ENCODE results near the gene WDHD1.
"Not testable (repeated sequence)": the region's sequence is repeated elsewhere in the genome, so short reads cannot be mapped to it uniquely, and the experiment has no call there.

Gene WDHD1

DNA sequence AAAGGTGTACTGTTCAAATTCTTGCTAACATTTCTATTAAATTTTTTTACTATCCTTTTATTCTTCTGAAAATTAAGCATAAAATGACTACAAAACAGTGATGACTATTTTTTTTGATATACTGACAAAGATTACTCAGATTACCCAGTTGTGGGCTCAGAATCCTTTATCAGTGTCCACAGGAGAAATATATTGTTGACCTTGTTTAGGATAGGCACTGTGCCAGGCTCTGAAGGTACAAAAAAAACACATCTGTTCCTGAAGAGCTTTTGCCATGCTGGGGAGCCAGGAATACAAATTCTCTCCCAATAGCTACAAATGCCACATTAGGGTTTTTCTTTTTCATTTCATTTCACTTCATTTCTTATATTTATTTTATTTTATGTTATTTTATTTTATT is 97.3 kb downstream of the WDHD1 start:
- Histone ChIP-seq H3K9ac (ENCODE audit: low read depth, low read length) (no peak overlapping the region), H3K27me3 (ENCODE audit: control insufficient read depth, insufficient read depth, low read length) (no peaks in the 10 kb centered on the region), H3K4me1 (ENCODE audit: control insufficient read depth, insufficient read depth, low read length) (no peaks in the 10 kb centered on the region), H3K27ac (ENCODE audit: low read depth, low read length) (no peak overlapping the region), H3K36me3 (ENCODE audit: control insufficient read depth, insufficient read depth, low read length) (no peaks in the 10 kb centered on the region), H3K4me3 (ENCODE audit: low read depth, low read length) (no peak overlapping the region), H3K9me3 (ENCODE audit: control insufficient read depth, insufficient read depth, low read length) (no peaks in the 10 kb centered on the region)

DNA sequence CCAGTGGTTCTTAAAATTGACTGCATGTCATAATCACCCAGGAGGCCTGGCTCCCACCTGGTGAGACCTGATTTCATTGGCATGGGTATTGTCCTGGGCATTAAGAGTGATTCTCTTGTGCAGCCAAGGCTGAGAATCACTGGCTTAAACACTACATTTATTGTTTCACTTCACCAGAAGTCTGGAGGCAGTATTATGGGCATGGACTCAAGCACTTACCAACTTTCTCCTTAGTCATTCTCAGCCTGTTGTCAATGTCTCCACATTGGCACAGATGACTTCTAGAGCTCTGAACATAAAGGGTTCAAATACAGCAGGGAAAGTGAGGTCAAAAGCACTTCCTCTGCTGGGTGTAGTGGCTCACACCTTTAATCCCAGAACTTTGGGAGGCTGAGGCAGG is 98.7 kb downstream of the WDHD1 start:
- Histone ChIP-seq H3K4me1 (ENCODE audit: control insufficient read depth, insufficient read depth, low read length) (no peaks in the 10 kb centered on the region), H3K9me3 (ENCODE audit: control insufficient read depth, insufficient read depth, low read length) (no peaks in the 10 kb centered on the region), H3K27ac (ENCODE audit: low read depth, low read length) (no peak overlapping the region), H3K4me3 (ENCODE audit: low read depth, low read length) (no peak overlapping the region), H3K36me3 (ENCODE audit: control insufficient read depth, insufficient read depth, low read length) (no peaks in the 10 kb centered on the region), H3K9ac (ENCODE audit: low read depth, low read length) (no peak overlapping the region), H3K27me3 (ENCODE audit: control insufficient read depth, insufficient read depth, low read length) (no peaks in the 10 kb centered on the region)

- no peak overlapping the region for H3K9ac ChIP-seq (ENCODE audit: low read depth, low read length)
Measured at GRCh38 chr14:54927551-54927950, 99.3 kb downstream of the WDHD1 start.

GRCh38 chr14:54926570-54926969 is 100.3 kb downstream of the WDHD1 start:
- not testable (repeated sequence) for H3K27ac ChIP-seq (ENCODE audit: low read depth, low read length); H3K27me3 ChIP-seq (ENCODE audit: control insufficient read depth, insufficient read depth, low read length); H3K36me3 ChIP-seq (ENCODE audit: control insufficient read depth, insufficient read depth, low read length); H3K4me1 ChIP-seq (ENCODE audit: control insufficient read depth, insufficient read depth, low read length); H3K9ac ChIP-seq (ENCODE audit: low read depth, low read length); H3K9me3 ChIP-seq (ENCODE audit: control insufficient read depth, insufficient read depth, low read length); H3K4me3 ChIP-seq (ENCODE audit: low read depth, low read length)

More at GRCh38 chr14:54927551-54927950, 99.3 kb downstream of the WDHD1 start:
- no peaks in the 10 kb centered on the region for H3K36me3 ChIP-seq (ENCODE audit: control insufficient read depth, insufficient read depth, low read length)
- no peak overlapping the region for H3K4me3 ChIP-seq (ENCODE audit: low read depth, low read length)
- H3K4me1 ChIP-seq (ENCODE audit: control insufficient read depth, insufficient read depth, low read length), result no peaks in the 10 kb centered on the region
- no peaks in the 10 kb centered on the region for H3K9me3 ChIP-seq (ENCODE audit: control insufficient read depth, insufficient read depth, low read length)
- no peak overlapping the region for H3K27ac ChIP-seq (ENCODE audit: low read depth, low read length)
- no peaks in the 10 kb centered on the region for H3K27me3 ChIP-seq (ENCODE audit: control insufficient read depth, insufficient read depth, low read length)

DNA sequence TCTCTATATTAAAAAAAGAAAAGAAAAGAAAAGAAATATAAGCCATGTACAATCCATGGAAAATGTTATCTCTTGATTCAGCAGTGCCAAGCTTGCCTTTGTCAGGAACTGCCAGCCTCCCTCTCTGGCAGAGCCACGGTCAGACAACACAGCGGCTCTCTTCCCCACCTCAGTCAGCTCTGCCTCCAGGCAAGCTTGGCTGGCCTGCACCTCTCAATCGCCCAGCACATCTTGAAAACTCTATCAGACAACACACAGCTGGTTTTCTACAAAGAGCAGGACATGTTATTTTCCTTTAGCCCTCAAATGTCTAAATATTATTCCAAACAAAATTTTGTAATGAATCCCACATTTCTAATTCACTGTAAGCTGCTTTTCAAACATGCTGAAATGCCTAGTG is 104.3 kb downstream of the WDHD1 start:
- Histone ChIP-seq H3K4me1 (ENCODE audit: control insufficient read depth, insufficient read depth, low read length) (no peaks in the 10 kb centered on the region), H3K9me3 (ENCODE audit: control insufficient read depth, insufficient read depth, low read length) (no peaks in the 10 kb centered on the region), H3K27ac (ENCODE audit: low read depth, low read length) (no peak overlapping the region), H3K9ac (ENCODE audit: low read depth, low read length) (no peak overlapping the region), H3K27me3 (ENCODE audit: control insufficient read depth, insufficient read depth, low read length) (no peaks in the 10 kb centered on the region), H3K4me3 (ENCODE audit: low read depth, low read length) (no peak overlapping the region), H3K36me3 (ENCODE audit: control insufficient read depth, insufficient read depth, low read length) (no peaks in the 10 kb centered on the region)

DNA sequence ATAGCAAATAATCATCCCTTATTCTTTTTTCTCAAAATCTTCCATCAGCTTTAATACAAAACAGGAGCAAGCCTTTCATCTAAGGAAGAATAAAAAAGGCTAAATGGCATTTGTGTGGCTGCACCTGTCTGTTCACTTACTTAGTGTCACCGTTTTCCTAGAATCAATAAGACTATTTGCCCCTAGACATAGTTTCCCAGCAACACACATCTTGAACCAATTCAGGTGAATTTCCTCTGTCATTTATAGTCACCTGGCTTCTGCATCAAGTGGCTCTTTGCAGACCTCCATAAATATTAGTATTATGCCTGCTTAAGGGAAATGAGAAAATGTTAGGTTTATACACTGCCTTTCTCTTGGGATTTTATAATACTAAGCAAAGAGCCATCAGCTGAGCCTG is 106.8 kb downstream of the WDHD1 start:
- Histone ChIP-seq H3K4me3 (ENCODE audit: low read depth, low read length) (no peak overlapping the region), H3K9me3 (ENCODE audit: control insufficient read depth, insufficient read depth, low read length) (no peaks in the 10 kb centered on the region), H3K27ac (ENCODE audit: low read depth, low read length) (no peak overlapping the region), H3K9ac (ENCODE audit: low read depth, low read length) (no peak overlapping the region), H3K27me3 (ENCODE audit: control insufficient read depth, insufficient read depth, low read length) (no peaks in the 10 kb centered on the region), H3K36me3 (ENCODE audit: control insufficient read depth, insufficient read depth, low read length) (no peaks in the 10 kb centered on the region), H3K4me1 (ENCODE audit: control insufficient read depth, insufficient read depth, low read length) (no peaks in the 10 kb centered on the region)

GRCh38 chr14:54919330-54919729 is 107.6 kb downstream of the WDHD1 start:
- no peaks in the 10 kb centered on the region for H3K36me3 ChIP-seq (ENCODE audit: control insufficient read depth, insufficient read depth, low read length)
- H3K9ac ChIP-seq (ENCODE audit: low read depth, low read length), result no peak overlapping the region
- no peak overlapping the region for H3K4me3 ChIP-seq (ENCODE audit: low read depth, low read length)
- no peak overlapping the region for H3K27ac ChIP-seq (ENCODE audit: low read depth, low read length)
- no peaks in the 10 kb centered on the region for H3K9me3 ChIP-seq (ENCODE audit: control insufficient read depth, insufficient read depth, low read length)
- no peaks in the 10 kb centered on the region for H3K4me1 ChIP-seq (ENCODE audit: control insufficient read depth, insufficient read depth, low read length)
- no peaks in the 10 kb centered on the region for H3K27me3 ChIP-seq (ENCODE audit: control insufficient read depth, insufficient read depth, low read length)

GRCh38 chr14:54918427-54918826 is 108.5 kb downstream of the WDHD1 start:
- H3K27ac ChIP-seq (ENCODE audit: low read depth, low read length), result no peak overlapping the region
- H3K9ac ChIP-seq (ENCODE audit: low read depth, low read length), result no peak overlapping the region
- no peaks in the 10 kb centered on the region for H3K36me3 ChIP-seq (ENCODE audit: control insufficient read depth, insufficient read depth, low read length)
- no peaks in the 10 kb centered on the region for H3K4me1 ChIP-seq (ENCODE audit: control insufficient read depth, insufficient read depth, low read length)
- no peaks in the 10 kb centered on the region for H3K9me3 ChIP-seq (ENCODE audit: control insufficient read depth, insufficient read depth, low read length)
- no peak overlapping the region for H3K4me3 ChIP-seq (ENCODE audit: low read depth, low read length)
- H3K27me3 ChIP-seq (ENCODE audit: control insufficient read depth, insufficient read depth, low read length), result no peaks in the 10 kb centered on the region

GRCh38 chr14:54916101-54916500 is 110.8 kb downstream of the WDHD1 start:
- Histone ChIP-seq H3K27ac (ENCODE audit: low read depth, low read length) (no peak overlapping the region), H3K9ac (ENCODE audit: low read depth, low read length) (no peak overlapping the region), H3K27me3 (ENCODE audit: control insufficient read depth, insufficient read depth, low read length) (no peaks in the 10 kb centered on the region), H3K36me3 (ENCODE audit: control insufficient read depth, insufficient read depth, low read length) (no peaks in the 10 kb centered on the region), H3K4me3 (ENCODE audit: low read depth, low read length) (no peak overlapping the region), H3K9me3 (ENCODE audit: control insufficient read depth, insufficient read depth, low read length) (no peaks in the 10 kb centered on the region), H3K4me1 (ENCODE audit: control insufficient read depth, insufficient read depth, low read length) (no peaks in the 10 kb centered on the region)

DNA sequence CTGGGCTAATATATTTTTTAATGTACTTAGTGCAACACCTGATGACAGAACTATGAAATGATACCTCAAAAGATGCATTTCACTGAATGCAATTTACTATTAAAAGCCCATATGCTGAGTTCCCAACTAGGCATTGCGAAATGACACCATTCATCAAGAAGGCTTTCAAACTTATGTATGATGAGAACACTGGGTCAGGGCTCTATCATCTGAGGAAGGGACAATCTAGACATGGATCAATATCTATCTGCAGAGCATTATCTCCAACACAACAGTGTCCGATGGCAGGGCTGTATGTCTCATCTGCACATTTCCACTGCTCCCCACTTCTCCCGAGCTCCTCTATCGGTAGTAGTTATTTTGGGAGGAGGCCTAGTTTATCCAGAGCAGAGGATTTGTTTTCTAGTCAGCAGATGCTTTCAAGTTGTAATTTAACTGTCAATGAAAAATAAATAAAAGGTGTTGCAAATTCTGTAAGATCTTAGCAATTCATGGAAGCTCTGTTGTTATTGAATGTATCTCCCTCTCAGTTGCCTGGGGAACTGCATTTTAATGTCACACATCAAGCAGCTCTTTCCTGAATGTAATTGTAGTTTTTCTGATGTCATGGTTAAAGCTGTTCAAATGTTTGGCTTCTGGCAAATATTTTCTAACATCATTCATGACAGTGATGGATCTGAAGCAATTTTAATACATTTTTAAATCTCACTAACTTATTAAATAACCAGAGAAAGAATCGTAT is 116.9 kb downstream of the WDHD1 start:
- H3K27ac ChIP-seq (ENCODE audit: low read depth, low read length), result no peak overlapping the region
- H3K27me3 ChIP-seq (ENCODE audit: control insufficient read depth, insufficient read depth, low read length), result no peaks in the 10 kb centered on the region
- H3K9me3 ChIP-seq (ENCODE audit: control insufficient read depth, insufficient read depth, low read length), result no peaks in the 10 kb centered on the region
- peaks cover 8% of the 10 kb centered on the region for H3K4me1 ChIP-seq (ENCODE audit: control insufficient read depth, insufficient read depth, low read length)
- H3K9ac ChIP-seq (ENCODE audit: low read depth, low read length), result no peak overlapping the region
- H3K36me3 ChIP-seq (ENCODE audit: control insufficient read depth, insufficient read depth, low read length), result no peaks in the 10 kb centered on the region
- no peak overlapping the region for H3K4me3 ChIP-seq (ENCODE audit: low read depth, low read length)

DNA sequence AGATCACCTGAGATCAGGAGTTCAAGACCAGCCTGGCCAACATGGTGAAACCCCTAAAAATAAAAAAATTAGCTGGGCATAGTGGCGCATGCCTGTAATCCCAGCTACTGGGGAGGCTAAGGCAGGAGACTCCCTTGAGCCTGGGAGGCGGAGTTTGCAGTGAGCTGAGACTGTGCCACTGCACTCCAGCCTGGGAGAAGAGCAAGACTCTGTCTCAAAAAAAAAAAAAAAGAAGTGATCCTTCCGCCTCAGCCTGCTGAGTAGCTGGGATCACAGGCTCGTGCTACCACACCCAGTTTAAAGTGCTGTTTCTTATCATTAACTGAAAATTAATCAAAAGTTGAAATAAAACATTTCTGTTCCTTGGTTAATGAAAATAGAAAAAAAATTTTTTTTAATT is 117.9 kb downstream of the WDHD1 start:
- H3K4me3 ChIP-seq (ENCODE audit: low read depth, low read length); H3K27me3 ChIP-seq (ENCODE audit: control insufficient read depth, insufficient read depth, low read length); H3K9ac ChIP-seq (ENCODE audit: low read depth, low read length); H3K9me3 ChIP-seq (ENCODE audit: control insufficient read depth, insufficient read depth, low read length); H3K4me1 ChIP-seq (ENCODE audit: control insufficient read depth, insufficient read depth, low read length); H3K27ac ChIP-seq (ENCODE audit: low read depth, low read length); H3K36me3 ChIP-seq (ENCODE audit: control insufficient read depth, insufficient read depth, low read length): not testable (repeated sequence)

Measured in HUES48 (cell line).